GM18502 (cell line): Measurements from ENCODE around the gene CCDC149.

Source experiments
- ATAC-seq: cut with Tn5 transposase; IDR thresholded peaks from one replicate; pipeline ENCODE4 v1.9.1; 2021; ENCODE audit warnings: mild to moderate bottlenecking; ENCODE audit not compliant: unreplicated experiment, poor library complexity

The CCDC149 gene

DNA sequence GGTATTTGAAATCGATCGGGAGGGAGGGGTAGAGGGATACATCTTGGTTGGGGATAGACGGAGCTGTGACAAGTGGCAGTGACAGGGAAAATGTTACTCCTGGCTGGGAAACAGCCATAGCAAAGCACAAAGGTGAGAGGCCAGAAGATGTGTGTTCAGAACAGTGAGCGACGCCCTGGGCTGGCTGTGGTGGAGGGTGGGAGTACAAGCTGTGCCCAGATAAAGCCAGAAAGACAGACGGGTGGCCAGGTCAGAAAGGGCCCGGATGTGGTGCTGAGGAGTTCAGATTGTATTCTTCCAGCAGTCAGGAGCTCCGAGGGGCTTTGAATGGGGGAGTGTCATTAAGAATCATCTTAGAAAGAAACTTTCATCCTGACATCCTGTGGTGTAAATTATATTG, 27.9 kb downstream of the CCDC149 start:
- no peak for ATAC-seq

DNA sequence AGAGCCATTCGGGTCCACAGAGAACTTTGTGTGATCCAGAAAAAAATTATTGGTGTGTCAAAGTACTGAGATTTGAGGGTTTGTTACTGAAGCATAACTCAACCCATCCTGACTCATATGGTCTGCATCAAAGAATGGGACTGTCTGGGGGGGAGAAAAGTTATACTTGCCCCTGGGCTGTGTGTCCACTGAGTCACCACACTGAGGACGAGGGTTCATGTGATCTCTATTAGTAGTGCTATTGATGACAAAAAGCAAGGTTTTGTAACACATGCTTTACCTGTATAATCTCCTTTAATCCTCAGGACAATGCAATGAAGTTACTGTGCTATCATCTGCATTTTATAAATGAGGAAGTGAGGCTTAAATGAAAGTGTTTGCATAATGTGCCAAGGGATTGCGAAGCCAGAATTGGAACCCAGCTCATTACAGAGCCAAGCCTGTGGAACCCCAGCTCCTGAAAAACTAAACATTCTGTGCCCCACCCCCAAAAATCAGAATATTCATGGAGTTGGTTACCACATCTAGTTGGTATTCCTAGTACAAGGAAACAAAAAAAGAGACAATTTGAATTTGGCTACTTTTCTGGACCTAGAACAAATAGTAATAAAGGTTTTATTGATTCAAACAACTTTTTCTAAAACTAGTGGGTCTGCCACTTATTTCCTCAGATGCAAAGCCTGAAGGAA, 31.2 kb downstream of the CCDC149 start:
- no peak for ATAC-seq

GRCh38 chr4:24880186-24880585, 32.7 kb downstream of the CCDC149 start:
- ATAC-seq = no peak

DNA sequence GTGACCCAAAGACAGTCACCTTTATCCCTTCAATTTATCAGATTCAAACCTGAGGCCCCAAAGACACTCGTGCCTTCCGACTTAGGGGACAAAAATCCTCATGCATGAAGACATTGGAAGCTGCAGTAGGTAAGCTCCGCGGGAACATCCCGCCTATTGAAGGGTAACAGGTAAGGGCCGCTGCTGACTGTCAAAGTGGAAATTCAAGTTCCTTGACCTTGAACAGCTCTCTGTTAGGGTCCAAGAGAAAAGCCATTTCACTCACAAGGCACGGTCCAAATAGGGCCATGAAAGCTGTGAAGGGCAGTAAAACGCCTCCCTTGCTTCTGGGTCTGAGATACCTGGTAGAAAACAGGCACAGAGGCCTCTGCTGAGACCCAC, 34.2 kb downstream of the CCDC149 start:
- no peak for ATAC-seq

GRCh38 chr4:24877868-24878635, 34.8 kb downstream of the CCDC149 start:
- ATAC-seq = no peak

- no peak for ATAC-seq
Measured at GRCh38 chr4:24876431-24876830, 36.4 kb downstream of the CCDC149 start.

DNA sequence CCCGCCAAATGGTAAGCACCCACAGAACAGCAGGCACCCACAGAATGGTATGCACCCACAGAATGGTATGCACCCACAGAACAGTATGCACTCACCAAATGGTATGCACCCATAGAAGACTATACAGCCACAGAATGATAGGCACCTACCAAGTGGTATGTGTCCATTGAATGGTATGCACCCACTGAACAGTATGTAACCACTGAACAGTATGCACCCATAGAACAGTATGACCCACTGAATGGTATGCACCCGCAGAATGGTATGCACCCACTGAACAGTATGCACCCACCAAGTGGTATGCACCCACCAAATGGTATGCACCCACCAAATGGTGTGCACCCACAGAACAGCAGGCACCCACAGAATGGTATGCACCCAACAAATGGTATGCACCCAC, 40.1 kb downstream of the CCDC149 start:
- ATAC-seq = no peak

DNA sequence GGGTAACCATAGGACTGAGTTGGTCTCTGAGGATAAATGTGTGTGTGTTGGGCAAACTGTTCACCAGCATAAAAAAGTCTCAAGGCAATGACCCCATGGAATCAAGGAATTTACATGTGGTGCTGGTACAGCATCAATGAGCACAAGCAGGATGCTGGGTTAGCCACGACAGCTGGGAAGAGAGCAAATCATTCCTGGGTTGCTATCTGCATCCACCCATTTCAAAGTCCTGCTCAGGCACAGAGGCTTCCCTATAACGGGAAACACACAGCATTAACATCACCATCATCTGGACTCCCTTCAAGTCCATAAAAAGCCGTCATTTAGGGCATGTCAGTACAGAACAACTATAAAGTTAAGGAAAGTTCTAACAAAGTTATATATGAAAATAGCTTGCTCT, 41.6 kb downstream of the CCDC149 start:
- no peak for ATAC-seq

GRCh38 chr4:24867766-24868296, 45.0 kb downstream of the CCDC149 start:
- ATAC-seq = no peak

DNA sequence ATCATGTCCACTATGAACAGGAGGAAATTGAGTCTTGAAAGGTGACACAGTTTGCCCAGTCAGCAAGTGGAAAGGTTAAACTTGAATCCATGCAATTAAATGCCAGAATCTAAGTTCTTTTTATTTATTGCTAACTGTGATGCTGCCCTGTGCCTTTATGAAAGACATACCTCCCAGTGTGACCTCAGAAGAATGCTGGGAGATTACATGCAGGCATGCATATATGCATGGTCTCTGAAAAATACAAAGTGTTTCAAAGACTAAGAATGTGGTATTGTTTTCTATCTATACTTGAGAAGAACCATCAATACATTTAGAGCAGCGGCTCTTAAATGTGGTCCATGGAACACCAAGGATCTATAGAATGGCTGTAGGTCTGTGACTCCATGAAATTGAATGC, 45.6 kb downstream of the CCDC149 start:
- ATAC-seq = no peak

- no peak for ATAC-seq
Measured at GRCh38 chr4:24865401-24865800, 47.4 kb downstream of the CCDC149 start.

- no peak for ATAC-seq
Measured at GRCh38 chr4:24863799-24864198, 49.0 kb downstream of the CCDC149 start.

- ATAC-seq = peak; percentile 67
Measured at GRCh38 chr4:24862073-24862751, 50.6 kb downstream of the CCDC149 start.

DNA sequence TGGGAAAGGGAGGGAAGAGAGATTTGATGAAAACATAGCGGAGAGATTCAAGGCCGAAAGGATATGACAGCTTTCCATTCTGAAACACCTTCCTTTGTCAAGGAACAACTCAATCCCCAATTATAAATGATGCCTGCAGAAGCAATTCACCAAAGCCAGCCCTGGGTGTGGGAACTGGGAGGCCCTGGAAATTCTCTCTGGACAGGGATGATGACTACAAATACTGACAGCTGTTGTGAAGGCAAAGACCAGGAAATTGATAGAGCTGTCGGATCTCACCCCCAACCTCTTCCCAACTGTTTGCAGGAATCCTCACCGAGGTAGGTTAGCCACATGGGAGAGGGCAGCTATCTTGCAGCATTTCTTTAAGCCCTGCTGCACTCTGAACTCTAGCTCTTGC, 54.3 kb downstream of the CCDC149 start:
- ATAC-seq = no peak

DNA sequence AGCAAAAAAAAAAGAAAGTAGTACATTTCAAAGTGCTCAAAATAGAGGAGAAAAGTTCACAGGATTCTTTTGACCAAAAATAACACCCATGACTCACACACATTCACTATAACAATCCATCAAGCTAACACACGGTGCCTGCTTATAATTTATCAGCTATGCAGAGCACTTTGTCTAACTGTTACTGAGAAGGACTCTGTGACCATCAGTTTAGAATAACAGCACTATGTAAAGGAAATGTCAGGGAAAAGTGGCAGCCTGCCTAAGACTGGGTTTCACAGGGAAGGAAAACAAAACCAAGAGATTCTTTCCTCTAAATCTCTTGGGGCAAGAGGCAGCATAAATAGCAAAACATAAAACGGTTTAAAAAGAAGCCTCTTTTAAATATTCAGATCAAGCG, 54.8 kb downstream of the CCDC149 start:
- no peak for ATAC-seq

GRCh38 chr4:24856586-24856985, 56.3 kb downstream of the CCDC149 start:
- peak; percentile 98 for ATAC-seq

GRCh38 chr4:24855741-24856140, 57.1 kb downstream of the CCDC149 start:
- no peak for ATAC-seq

DNA sequence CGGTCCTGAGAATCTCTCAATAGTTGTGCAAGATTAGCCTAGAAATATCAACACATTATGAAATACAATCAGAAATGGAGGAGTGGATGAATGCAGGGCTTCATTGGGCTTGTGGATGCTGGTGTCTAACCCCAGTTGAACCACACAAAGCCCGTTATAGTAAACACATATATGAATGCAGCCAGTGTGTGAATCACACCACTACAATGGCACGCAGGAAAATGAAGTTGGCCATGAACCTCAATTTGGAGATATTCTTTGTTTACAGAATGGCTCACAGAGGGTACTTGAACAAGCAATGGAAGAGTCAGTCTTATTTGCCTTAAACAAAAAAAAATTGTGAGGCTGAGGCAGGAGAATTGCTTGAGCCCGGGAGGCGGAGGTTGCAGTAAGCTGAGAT, 59.7 kb downstream of the CCDC149 start:
- ATAC-seq = no peak

DNA sequence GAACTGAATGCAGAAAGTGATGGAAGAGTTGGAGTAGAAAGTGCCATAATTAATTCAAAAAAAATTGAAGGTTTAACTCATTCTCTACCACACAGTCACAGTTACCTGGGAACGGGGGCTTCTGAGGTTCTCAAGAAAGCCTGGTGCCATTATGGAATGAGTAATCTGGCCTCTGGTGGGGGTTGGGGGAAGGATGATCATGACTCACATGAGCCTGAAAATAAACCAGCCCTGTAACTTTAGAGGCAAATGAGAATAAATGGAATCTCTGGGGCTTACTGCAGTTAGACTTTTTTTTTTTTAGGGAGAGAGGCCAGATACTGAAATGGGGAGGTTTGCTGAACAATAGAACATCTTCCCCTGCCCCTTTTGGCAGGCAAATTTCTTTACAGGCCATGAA, 62.2 kb downstream of the CCDC149 start:
- ATAC-seq = no peak

DNA sequence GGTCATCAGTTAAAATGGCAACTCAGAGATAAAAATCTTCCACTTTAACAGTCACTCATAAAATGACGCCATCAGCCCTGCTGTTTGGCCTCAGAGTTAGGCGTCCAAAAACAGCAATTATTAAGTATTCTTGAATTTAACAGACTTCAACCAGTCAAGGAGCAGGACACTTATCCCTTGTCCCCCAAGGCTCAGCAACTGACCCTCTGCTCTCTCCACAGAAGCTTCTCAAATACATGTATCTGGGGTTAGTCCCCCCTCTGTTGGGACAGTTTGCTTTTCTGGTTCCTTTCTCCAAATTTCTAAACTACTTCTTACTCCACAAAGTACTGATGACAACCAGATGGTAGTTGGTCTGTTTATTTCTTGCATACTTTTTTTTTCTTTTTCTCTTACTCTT, 63.1 kb downstream of the CCDC149 start:
- ATAC-seq = no peak

- no peak for ATAC-seq
Measured at GRCh38 chr4:24849351-24849750, 63.5 kb downstream of the CCDC149 start.
